CD4-positive, alpha-beta T cell (primary cell): Measurements from ENCODE around the gene PBX1. TPM values are rescaled to one million over a fixed set of nuclear protein-coding genes. Genes with fewer than 3 reads are reported as not detected.

Experiments
- ATAC-seq: fragments of 200-7000 bp; cut with Tn5 transposase; one replicate; pipeline ENCODE4 v1.10.0; 2022; ENCODE audit warnings: mild to moderate bottlenecking; ENCODE audit not compliant: poor library complexity
- CTCF ChIA-PET: fragments of 350-600 bp; sonication (Branson Sonifier 250); formaldehyde crosslinking; loops from one replicate; lab custom pipeline; 2021; ENCODE audit warnings: antibody characterized with exemption, inconsistent platforms; lab: Charles Lee
- POLR2A ChIA-PET: fragments of 350-600 bp; sonication (Branson Sonifier 250); formaldehyde crosslinking; loops from one replicate; lab custom pipeline; 2021; ENCODE audit warnings: antibody characterized with exemption, inconsistent platforms; lab: Charles Lee
- DNase-seq, 14 experiments: peaks; one replicate each; pipeline ENCODE4 v3.0.0-alpha.2; 2013 to 2020; ENCODE audit warnings: mixed read lengths in 2 of 14
- H3K27ac ChIP-seq, 2 donors: one replicate each; pipeline versions ENCODE4 v1.5.1 to v1.7.0; 2013; ENCODE audit warnings: low read length in 2 of 2, low read depth in 1 of 2, mild to moderate bottlenecking in 1 of 2
- H3K27me3 ChIP-seq, 2 experiments: 1 replicate in 1 of 2; 2 replicates in 1 of 2; pipeline versions ENCODE4 v1.6.1 to v1.7.0; 2013; ENCODE audit warnings: low read length in 2 of 2, control low read depth in 1 of 2, mild to moderate bottlenecking in 1 of 2, moderate library complexity in 1 of 2; ENCODE audit not compliant: insufficient read depth in 2 of 2, control insufficient read depth in 1 of 2
- H3K36me3 ChIP-seq: one replicate; pipeline ENCODE4 v1.6.1; 2013; ENCODE audit warnings: low read length, control low read depth; ENCODE audit not compliant: insufficient read depth
- H3K4me1 ChIP-seq: one replicate; pipeline ENCODE4 v1.6.1; 2013; ENCODE audit warnings: low read length, control low read depth; ENCODE audit not compliant: insufficient read depth
- H3K4me3 ChIP-seq: one replicate; pipeline ENCODE4 v1.5.1; 2013; ENCODE audit warnings: mild to moderate bottlenecking, low read length, moderate library complexity
- H3K9me3 ChIP-seq, 2 experiments: 1 replicate in 1 of 2; 2 replicates in 1 of 2; pipeline versions ENCODE4 v1.6.1 to v1.7.0; 2013; ENCODE audit warnings: low read length in 2 of 2, mild to moderate bottlenecking in 2 of 2, control low read depth in 1 of 2, moderate library complexity in 1 of 2; ENCODE audit not compliant: control insufficient read depth in 1 of 2, insufficient read depth in 1 of 2
- H3K27ac Mint-ChIP-seq: one replicate; pipeline ENCODE4 v1.8.0; 2020; ENCODE audit warnings: mixed read lengths
- H3K27me3 Mint-ChIP-seq: one replicate; pipeline ENCODE4 v1.8.0; 2021; ENCODE audit warnings: mixed read lengths
- H3K36me3 Mint-ChIP-seq: one replicate; pipeline ENCODE4 v1.8.0; 2021; ENCODE audit warnings: low read depth, mixed read lengths
- H3K4me1 Mint-ChIP-seq: one replicate; pipeline ENCODE4 v1.8.0; 2021; ENCODE audit warnings: low read depth, mixed read lengths
- H3K4me3 Mint-ChIP-seq: one replicate; pipeline ENCODE4 v1.8.0; 2020; ENCODE audit warnings: mild to moderate bottlenecking, mixed read lengths
- H3K9me3 Mint-ChIP-seq: one replicate; pipeline ENCODE4 v1.8.0; 2020; ENCODE audit warnings: mixed read lengths
- CTCF ChIP-seq: fragments of 200-600 bp; IDR thresholded peaks from one replicate; pipeline ENCODE4 v1.8.0; 2022; ENCODE audit warnings: antibody characterized with exemption, mild to moderate bottlenecking
- intact Hi-C, 2 experiments: fragments of 100-400 bp; cut with DNase I in 1 of 2; cut with micrococcal nuclease in 1 of 2; formaldehyde crosslinking; loops; one replicate each; pipeline versions ENCODE4 v1.15.1 to v1.9.0; 2023 to 2025; cut with DNase I, micrococcal nuclease
- total RNA-seq, 174 experiments: library from RNA in 2 of 174; stranded (reverse) in 2 of 174; gene quantifications; one replicate each; pipeline ENCODE4 v1.2.3 and lab custom pipeline; 2021 to 2026

The PBX1 gene
- total RNA-seq, 2 experiments from 2014 or later: 0.64 to 0.96 TPM

- no peaks in the 10 kb centered on the region for H3K9me3 Mint-ChIP-seq
- H3K36me3 ChIP-seq: no peaks in the 10 kb centered on the region
- ChIA-PET POLR2A (no interaction called here), CTCF (no interaction called here)
- H3K27ac ChIP-seq: no peak overlapping the region
- no peaks in the 10 kb centered on the region for H3K36me3 Mint-ChIP-seq
- DNase-seq (no peak), ATAC-seq (no peak)
- no peak overlapping the region for H3K27ac Mint-ChIP-seq
- no peaks in the 10 kb centered on the region for H3K27me3 Mint-ChIP-seq
- H3K4me3 ChIP-seq: no peak overlapping the region
- H3K27me3 ChIP-seq: no peaks in the 10 kb centered on the region
- H3K9me3 ChIP-seq: peaks cover 0 to 4% of the 10 kb centered on the region in 2 experiments
- H3K4me1 ChIP-seq: no peaks in the 10 kb centered on the region
- no peaks in the 10 kb centered on the region for H3K4me1 Mint-ChIP-seq
- H3K4me3 Mint-ChIP-seq: no peak overlapping the region
- no peak for TF ChIP-seq CTCF
- intact Hi-C loops: no loop called here
These were observed 82.4 kb downstream of the PBX1 start for GRCh38 chr1:164641353-164641730.

GRCh38 chr1:164643018-164643417 is 84.0 kb downstream of the PBX1 start:
- no peak overlapping the region for H3K4me3 Mint-ChIP-seq
- H3K27ac Mint-ChIP-seq: no peak overlapping the region
- no peak for ATAC-seq
- TF ChIP-seq CTCF: no peak
- POLR2A ChIA-PET: no interaction called here
- no peaks in the 10 kb centered on the region for H3K36me3 Mint-ChIP-seq
- H3K4me1 Mint-ChIP-seq: no peaks in the 10 kb centered on the region
- no peak for DNase-seq
- H3K27me3 Mint-ChIP-seq: no peaks in the 10 kb centered on the region
- no peak overlapping the region for H3K4me3 ChIP-seq
- H3K27me3 ChIP-seq: no peaks in the 10 kb centered on the region
- no peaks in the 10 kb centered on the region for H3K36me3 ChIP-seq
- H3K27ac ChIP-seq: no peak overlapping the region
- H3K9me3 ChIP-seq: no peaks in the 10 kb centered on the region
- CTCF ChIA-PET: no interaction called here
- H3K9me3 Mint-ChIP-seq: no peaks in the 10 kb centered on the region
- no peaks in the 10 kb centered on the region for H3K4me1 ChIP-seq
- intact Hi-C loops: no loop called here

- ChIA-PET POLR2A (no interaction called here), CTCF (no interaction called here)
- DNase-seq (no peak), ATAC-seq (no peak)
- Mint-ChIP-seq H3K4me3 (no peak overlapping the region), H3K27me3 (no peaks in the 10 kb centered on the region), H3K4me1 (no peaks in the 10 kb centered on the region), H3K36me3 (no peaks in the 10 kb centered on the region), H3K9me3 (no peaks in the 10 kb centered on the region), H3K27ac (no peak overlapping the region)
- H3K9me3 ChIP-seq: no peaks in the 10 kb centered on the region
- no peak overlapping the region for H3K4me3 ChIP-seq
- intact Hi-C loops: no loop called here
- H3K27me3 ChIP-seq: no peaks in the 10 kb centered on the region
- no peak overlapping the region for H3K27ac ChIP-seq
- no peaks in the 10 kb centered on the region for H3K36me3 ChIP-seq
- no peaks in the 10 kb centered on the region for H3K4me1 ChIP-seq
- no peak for TF ChIP-seq CTCF
These were observed 85.3 kb downstream of the PBX1 start for GRCh38 chr1:164644268-164644667.
